HG03439 (cell line): Measurements from ENCODE around the gene RD3L.

Experiments used
- ATAC-seq: cut with Tn5 transposase; IDR thresholded peaks from one replicate; pipeline ENCODE4 v1.9.1; 2021; ENCODE audit warnings: mild to moderate bottlenecking, moderate library complexity; ENCODE audit not compliant: unreplicated experiment

The RD3L gene

GRCh38 chr14:103897075-103897947 lies 45.0 kb downstream of the RD3L start:
- no peak for ATAC-seq

- no peak for ATAC-seq
These were observed 45.8 kb downstream of the RD3L start for GRCh38 chr14:103896578-103896977.

GRCh38 chr14:103894723-103895059 lies 47.6 kb downstream of the RD3L start:
- no peak for ATAC-seq

- ATAC-seq: no peak
These were observed 48.2 kb downstream of the RD3L start for GRCh38 chr14:103894034-103894722.

GRCh38 chr14:103892247-103892646 lies 50.1 kb downstream of the RD3L start:
- no peak for ATAC-seq

GRCh38 chr14:103891667-103892215 lies 50.6 kb downstream of the RD3L start:
- ATAC-seq: no peak

- no peak for ATAC-seq
These were observed 51.3 kb downstream of the RD3L start for GRCh38 chr14:103890821-103891666.
